H9 (cell line): ENCODE results near the gene SOBP. TPM values are rescaled to one million over a fixed set of nuclear protein-coding genes. Genes with fewer than 3 reads are reported as not detected.

Experiments
- DNase-seq: peaks from one replicate; pipeline ENCODE4 v3.0.0-alpha.2; 2017
- H2AFZ ChIP-seq: one replicate; pipeline ENCODE4 v1.6.1; 2013; ENCODE audit warnings: mild to moderate bottlenecking, low read length, control low read depth, moderate library complexity
- H2AK5ac ChIP-seq: 2 replicates; pipeline ENCODE4 v1.6.1; 2013; ENCODE audit warnings: low read length, control low read depth, mixed read lengths; ENCODE audit not compliant: insufficient read length
- H2BK120ac ChIP-seq: one replicate; pipeline ENCODE4 v1.6.1; 2013; ENCODE audit warnings: low read depth, mild to moderate bottlenecking, low read length, control low read depth, inconsistent platforms; ENCODE audit not compliant: poor library complexity, severe bottlenecking
- H2BK12ac ChIP-seq: 2 replicates; pipeline ENCODE4 v1.6.1; 2013; ENCODE audit warnings: low read length, control low read depth, mixed read lengths, low read depth; ENCODE audit not compliant: insufficient read length
- H2BK15ac ChIP-seq: 2 replicates; pipeline ENCODE4 v1.6.1; 2013; ENCODE audit warnings: low read depth, low read length, control low read depth
- H2BK20ac ChIP-seq: one replicate; pipeline ENCODE4 v1.6.1; 2013; ENCODE audit warnings: low read depth, mild to moderate bottlenecking, low read length, control low read depth, inconsistent platforms; ENCODE audit not compliant: poor library complexity, severe bottlenecking
- H2BK5ac ChIP-seq: 2 replicates; pipeline ENCODE4 v1.6.1; 2013; ENCODE audit warnings: low read length, control low read depth, mixed read lengths; ENCODE audit not compliant: insufficient read length
- H3K14ac ChIP-seq: 2 replicates; pipeline ENCODE4 v1.6.1; 2013; ENCODE audit warnings: low read length, control low read depth; ENCODE audit not compliant: insufficient read depth
- H3K18ac ChIP-seq: 2 replicates; pipeline ENCODE4 v1.6.1; 2013; ENCODE audit warnings: low read depth, mild to moderate bottlenecking, mixed read lengths, low read length, control low read depth; ENCODE audit not compliant: insufficient read length
- H3K23ac ChIP-seq: 2 replicates; pipeline ENCODE4 v1.6.1; 2013; ENCODE audit warnings: low read length, control low read depth, mixed read lengths, low read depth; ENCODE audit not compliant: insufficient read length
- H3K23me2 ChIP-seq: 2 replicates; pipeline ENCODE4 v1.6.1; 2013; ENCODE audit warnings: low read depth, mild to moderate bottlenecking, mixed read lengths, low read length, control low read depth; ENCODE audit not compliant: insufficient read length, poor library complexity, severe bottlenecking
- H3K27ac ChIP-seq: 2 replicates; pipeline ENCODE4 v1.5.1; 2013; ENCODE audit warnings: low read length, control low read depth, mixed read lengths, low read depth; ENCODE audit not compliant: insufficient read length
- H3K27me3 ChIP-seq: 2 replicates; pipeline ENCODE4 v1.6.1; 2013; ENCODE audit warnings: low read length, control low read depth, inconsistent platforms; ENCODE audit not compliant: insufficient read depth
- H3K4ac ChIP-seq: 2 replicates; pipeline ENCODE4 v1.6.1; 2013; ENCODE audit warnings: low read depth, mild to moderate bottlenecking, control low read depth, inconsistent platforms, low read length, moderate library complexity
- H3K4me1 ChIP-seq: 2 replicates; pipeline ENCODE4 v1.6.1; 2013; ENCODE audit warnings: low read length, control low read depth, inconsistent platforms; ENCODE audit not compliant: insufficient read depth
- H3K4me2 ChIP-seq: 2 replicates; pipeline ENCODE4 v1.6.1; 2013; ENCODE audit warnings: low read length, control low read depth, mixed read lengths; ENCODE audit not compliant: insufficient read length, insufficient read depth
- H3K56ac ChIP-seq: 2 replicates; pipeline ENCODE4 v1.6.1; 2013; ENCODE audit warnings: low read depth, mild to moderate bottlenecking, mixed read lengths, low read length, control low read depth; ENCODE audit not compliant: insufficient read length
- H3K79me1 ChIP-seq: 2 replicates; pipeline ENCODE4 v1.6.1; 2013; ENCODE audit warnings: low read depth, mild to moderate bottlenecking, moderate library complexity, low read length, control low read depth, inconsistent platforms; ENCODE audit not compliant: insufficient read depth, poor library complexity, severe bottlenecking
- H3K79me2 ChIP-seq: 2 replicates; pipeline ENCODE4 v1.6.1; 2013; ENCODE audit warnings: low read length, control low read depth, inconsistent platforms; ENCODE audit not compliant: insufficient read depth
- H3K9ac ChIP-seq: 2 replicates; pipeline ENCODE4 v1.6.1; 2013; ENCODE audit warnings: low read length, control low read depth, mixed read lengths; ENCODE audit not compliant: insufficient read length; ENCODE audit errors: extremely low read depth
- H3K9me3 ChIP-seq: one replicate; pipeline ENCODE4 v1.6.1; 2013; ENCODE audit warnings: low read depth, low read length, inconsistent platforms; ENCODE audit not compliant: control insufficient read depth
- H3T11ph ChIP-seq: one replicate; pipeline ENCODE4 v1.6.1; 2013; ENCODE audit warnings: mild to moderate bottlenecking, low read length, control low read depth, inconsistent platforms
- H4K20me1 ChIP-seq: one replicate; pipeline ENCODE4 v1.6.1; 2013; ENCODE audit not compliant: control insufficient read depth, insufficient read length, insufficient read depth
- H4K5ac ChIP-seq: 2 replicates; pipeline ENCODE4 v1.6.1; 2013; ENCODE audit warnings: low read depth, mild to moderate bottlenecking, mixed read lengths, low read length, control low read depth; ENCODE audit not compliant: insufficient read length
- H4K8ac ChIP-seq: replicated peaks from 2 replicates; pipeline ENCODE4 v1.6.1; 2013; ENCODE audit warnings: low read length, control low read depth, mixed read lengths, low read depth; ENCODE audit not compliant: insufficient read length
- H4K91ac ChIP-seq: 2 replicates; pipeline ENCODE4 v1.6.1; 2013; ENCODE audit warnings: low read depth, mild to moderate bottlenecking, moderate library complexity, mixed read lengths, low read length, control low read depth; ENCODE audit not compliant: insufficient read length
- H3K27ac Mint-ChIP-seq, 3 experiments: 2 replicates in 2 of 3; 3 replicates in 1 of 3; pipeline ENCODE4 v1.8.0; 2020 to 2021; ENCODE audit warnings: mixed read lengths in 3 of 3, mild to moderate bottlenecking in 1 of 3, moderate library complexity in 1 of 3
- H3K27me3 Mint-ChIP-seq: 2 replicates; pipeline ENCODE4 v1.8.0; 2021; ENCODE audit warnings: low read depth, mild to moderate bottlenecking, moderate library complexity, mixed read lengths
- H3K36me3 Mint-ChIP-seq, 3 experiments: 2 replicates in 2 of 3; 3 replicates in 1 of 3; pipeline ENCODE4 v1.8.0; 2020 to 2021; ENCODE audit warnings: low read depth in 3 of 3, mixed read lengths in 3 of 3; ENCODE audit not compliant: insufficient read depth in 1 of 3
- H3K4me1 Mint-ChIP-seq, 2 experiments: 2 replicates each; pipeline ENCODE4 v1.8.0; 2020; ENCODE audit warnings: mixed read lengths in 2 of 2
- H3K4me3 Mint-ChIP-seq, 2 experiments: 2 replicates in 1 of 2; 3 replicates in 1 of 2; pipeline ENCODE4 v1.8.0; 2020 to 2021; ENCODE audit warnings: mild to moderate bottlenecking in 2 of 2, mixed read lengths in 2 of 2, moderate library complexity in 1 of 2
- H3K9me3 Mint-ChIP-seq, 2 experiments: 2 replicates in 1 of 2; 3 replicates in 1 of 2; pipeline ENCODE4 v1.8.0; 2020; ENCODE audit warnings: mild to moderate bottlenecking in 2 of 2, mixed read lengths in 2 of 2, moderate library complexity in 1 of 2
- WGBS: extraction: QIAGEN DNeasy Blood & Tissue Kit; methylation state at CpG from one replicate; pipeline ENCODE4 v1.1.7; 2013; ENCODE audit warnings: missing lambda C conversion rate, low lambda C conversion rate, mixed read lengths; ENCODE audit not compliant: insufficient read length; ENCODE audit errors: extremely low coverage; 5-methylcytosine and 5-hydroxymethylcytosine counted together
- total RNA-seq: library from RNA; stranded (reverse); gene quantifications from 2 replicates; pipeline ENCODE4 v1.2.1, GENCODE V29; 2021
- TF ChIP-seq, protein P1 (sequence below): fragments of 200-600 bp; sonication (generic); conservative IDR thresholded peaks from 3 replicates; pipeline ENCODE4 v1.8.0; 2021; ENCODE audit warnings: antibody characterized with exemption, mild to moderate bottlenecking

Gene SOBP
- total RNA-seq, 1 experiment from 2014 or later, result 4.3 TPM

DNA sequence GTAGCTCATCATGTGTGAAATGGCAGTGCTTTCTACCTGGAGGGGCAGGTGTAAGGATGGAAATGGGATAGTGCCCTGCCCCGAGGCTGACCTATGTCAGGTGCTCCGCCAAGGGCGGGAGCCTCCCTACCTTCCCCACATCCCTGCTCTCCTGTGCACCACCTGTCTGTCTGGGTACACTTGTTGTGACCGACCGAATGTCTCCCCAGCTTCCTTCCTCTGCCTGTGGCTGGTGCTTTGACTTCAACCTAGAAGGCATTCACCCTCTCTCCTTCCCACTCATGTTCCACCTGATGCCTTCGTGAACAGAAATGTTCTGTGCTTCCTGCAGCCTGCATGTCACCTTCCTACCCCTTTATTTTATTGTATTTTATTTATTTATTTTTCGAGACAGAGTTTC lies 219.4 kb downstream of the SOBP start:
- no peak overlapping the region for H3K18ac ChIP-seq
- H3K9me3 Mint-ChIP-seq, result no peaks in the 10 kb centered on the region
- DNase-seq, result no peak
- H3K4me3 Mint-ChIP-seq, result no peak overlapping the region
- peaks cover 21 to 26% of the 10 kb centered on the region in 2 experiments for H3K4me1 Mint-ChIP-seq
- TF ChIP-seq, protein P1, sequence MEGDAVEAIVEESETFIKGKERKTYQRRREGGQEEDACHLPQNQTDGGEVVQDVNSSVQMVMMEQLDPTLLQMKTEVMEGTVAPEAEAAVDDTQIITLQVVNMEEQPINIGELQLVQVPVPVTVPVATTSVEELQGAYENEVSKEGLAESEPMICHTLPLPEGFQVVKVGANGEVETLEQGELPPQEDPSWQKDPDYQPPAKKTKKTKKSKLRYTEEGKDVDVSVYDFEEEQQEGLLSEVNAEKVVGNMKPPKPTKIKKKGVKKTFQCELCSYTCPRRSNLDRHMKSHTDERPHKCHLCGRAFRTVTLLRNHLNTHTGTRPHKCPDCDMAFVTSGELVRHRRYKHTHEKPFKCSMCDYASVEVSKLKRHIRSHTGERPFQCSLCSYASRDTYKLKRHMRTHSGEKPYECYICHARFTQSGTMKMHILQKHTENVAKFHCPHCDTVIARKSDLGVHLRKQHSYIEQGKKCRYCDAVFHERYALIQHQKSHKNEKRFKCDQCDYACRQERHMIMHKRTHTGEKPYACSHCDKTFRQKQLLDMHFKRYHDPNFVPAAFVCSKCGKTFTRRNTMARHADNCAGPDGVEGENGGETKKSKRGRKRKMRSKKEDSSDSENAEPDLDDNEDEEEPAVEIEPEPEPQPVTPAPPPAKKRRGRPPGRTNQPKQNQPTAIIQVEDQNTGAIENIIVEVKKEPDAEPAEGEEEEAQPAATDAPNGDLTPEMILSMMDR, result no peak
- no peaks in the 10 kb centered on the region for H3K79me2 ChIP-seq
- H2BK20ac ChIP-seq, result no peak overlapping the region
- no peak overlapping the region for H2AK5ac ChIP-seq
- H2BK5ac ChIP-seq, result no peak overlapping the region
- H3K4ac ChIP-seq, result no peak overlapping the region
- no peaks in the 10 kb centered on the region for H3K79me1 ChIP-seq
- no peaks in the 10 kb centered on the region for H3K9me3 ChIP-seq
- no peak overlapping the region for H2BK12ac ChIP-seq
- H4K5ac ChIP-seq, result no peak overlapping the region
- no peaks in the 10 kb centered on the region for H3K27me3 ChIP-seq
- no peaks in the 10 kb centered on the region for H3K23me2 ChIP-seq
- no peak overlapping the region for H2AFZ ChIP-seq
- no peak overlapping the region for H2BK15ac ChIP-seq
- H3T11ph ChIP-seq, result no peak overlapping the region
- no CpG with 5 or more reads among the region's 7 CpGs for WGBS
- H3K56ac ChIP-seq, result no peak overlapping the region
- H3K4me2 ChIP-seq, result no peak overlapping the region
- H3K27ac ChIP-seq, result no peak overlapping the region
- H3K23ac ChIP-seq, result no peak overlapping the region
- H2BK120ac ChIP-seq, result no peak overlapping the region
- no peaks in the 10 kb centered on the region for H3K4me1 ChIP-seq
- no peaks in the 10 kb centered on the region for H4K20me1 ChIP-seq
- no peak overlapping the region for H4K8ac ChIP-seq
- H3K27me3 Mint-ChIP-seq, result peaks cover 6% of the 10 kb centered on the region
- H4K91ac ChIP-seq, result no peak overlapping the region
- no peak overlapping the region for H3K27ac Mint-ChIP-seq
- H3K36me3 Mint-ChIP-seq, result no peaks in the 10 kb centered on the region
- H3K14ac ChIP-seq, result no peak overlapping the region
- no peak overlapping the region for H3K9ac ChIP-seq

Other genes starting within 250 kb of the SOBP start
- gene PDSS2, start 30.6 kb upstream of the SOBP start, total RNA-seq, result 12.1 and 12.2 TPM in 2 replicates